AG09319 (cell line): Measurements from ENCODE around the gene MYCBP2.

Experiments
- DNase-seq: peaks from one replicate; pipeline ENCODE4 v3.0.0-alpha.2; 2010; ENCODE audit warnings: low read depth; ENCODE audit errors: extremely low read depth
- CTCF ChIP-seq: IDR thresholded peaks from 2 replicates; pipeline ENCODE4 v1.5.1; 2011; ENCODE audit warnings: low read depth, mild to moderate bottlenecking, inconsistent platforms, low read length, moderate library complexity

Gene MYCBP2

GRCh38 chr13:77055158-77055557 lies 271.7 kb downstream of the MYCBP2 start:
- DNase-seq: no peak
- TF ChIP-seq CTCF: no peak

GRCh38 chr13:77053192-77053591 lies 273.7 kb downstream of the MYCBP2 start:
- no peak for TF ChIP-seq CTCF
- DNase-seq: no peak

- no peak for DNase-seq
Observed at GRCh38 chr13:77048681-77049080, 278.2 kb downstream of the MYCBP2 start.

GRCh38 chr13:77047649-77048343 lies 279.1 kb downstream of the MYCBP2 start:
- TF ChIP-seq CTCF: no peak
- no peak for DNase-seq

More at GRCh38 chr13:77048681-77049080, 278.2 kb downstream of the MYCBP2 start:
- no peak for TF ChIP-seq CTCF

- DNase-seq: no peak
- no peak for TF ChIP-seq CTCF
Observed at GRCh38 chr13:77042566-77043177, 284.2 kb downstream of the MYCBP2 start.

- no peak for TF ChIP-seq CTCF
- DNase-seq: no peak
Observed at GRCh38 chr13:77040835-77041234, 286.1 kb downstream of the MYCBP2 start.

GRCh38 chr13:77040076-77040475 lies 286.8 kb downstream of the MYCBP2 start:
- DNase-seq: no peak
- TF ChIP-seq CTCF: no peak
